Liver (tissue), 3 donors: ENCODE results near the gene PEAK1.

Experiments
- ATF3 ChIP-seq: IDR thresholded peaks from 2 replicates; pipeline ENCODE4 v1.6.1; 2016; ENCODE audit warnings: antibody characterized with exemption
- CTCF ChIP-seq: fragments of 150-350 bp; IDR thresholded peaks from 2 replicates; pipeline ENCODE4 v1.5.1; 2017; ENCODE audit warnings: improper control_type of control experiment, low read depth, low read length; ENCODE audit not compliant: missing input control
- GABPA ChIP-seq, 2 donors: IDR thresholded peaks in 1 of 2; conservative IDR thresholded peaks in 1 of 2; 2 replicates each; pipeline ENCODE4 v1.6.1; 2016; ENCODE audit warnings: antibody characterized with exemption in 2 of 2, mild to moderate bottlenecking in 1 of 2, moderate library complexity in 1 of 2
- RAD21 ChIP-seq, 2 donors: IDR thresholded peaks; 2 replicates each; pipeline ENCODE4 v1.6.1; 2016; ENCODE audit warnings: antibody characterized with exemption in 2 of 2, mild to moderate bottlenecking in 2 of 2
- TAF1 ChIP-seq: conservative IDR thresholded peaks from 2 replicates; pipeline ENCODE4 v1.6.1; 2016; ENCODE audit warnings: antibody characterized with exemption, mild to moderate bottlenecking
- YY1 ChIP-seq: IDR thresholded peaks from 2 replicates; pipeline ENCODE4 v1.6.1; 2016; ENCODE audit warnings: antibody characterized with exemption, mild to moderate bottlenecking
- TF ChIP-seq, protein P1 (sequence below): IDR thresholded peaks from 2 replicates; pipeline ENCODE4 v1.6.1; 2016; ENCODE audit warnings: antibody characterized with exemption
- donor health status: healthy.
- donor health status: healthy.

GRCh38 chr15:77350792-77351191, 69.1 kb downstream of the PEAK1 start:
- no peak for TF ChIP-seq CTCF
- no peak for TF ChIP-seq YY1
- no peak for TF ChIP-seq TAF1
- TF ChIP-seq RAD21 (IDR thresholded peaks at IDR 0.05), result no peak
- TF ChIP-seq, protein P1, sequence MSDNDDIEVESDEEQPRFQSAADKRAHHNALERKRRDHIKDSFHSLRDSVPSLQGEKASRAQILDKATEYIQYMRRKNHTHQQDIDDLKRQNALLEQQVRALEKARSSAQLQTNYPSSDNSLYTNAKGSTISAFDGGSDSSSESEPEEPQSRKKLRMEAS, result no peak
- TF ChIP-seq ATF3, result no peak
- no peak for TF ChIP-seq GABPA (IDR thresholded peaks at IDR 0.05 in 1 of 2, conservative IDR thresholded peaks at IDR 0.05 in 1 of 2)
